Measurements from ENCODE around the gene OPN1SW. TPM values are rescaled to one million over a fixed set of nuclear protein-coding genes. Genes with fewer than 3 reads are reported as not detected.
A peak's percentile ranks its signal among the peaks of the same experiment; 100 is the strongest.

OPN1SW gene
- total and polyA plus RNA-seq, 2 experiments from 2014 or later: 2.2 TPM; not detected in 1

- no peak overlapping the region for H3K4me2 ChIP-seq (ENCODE audit: unreplicated experiment)
- 94 to 98% methylated on average over 1 of the region's 1 CpG for WGBS, 2 experiments (ENCODE audit: low coverage in 1 of 2, low lambda C conversion rate in 2 of 2, missing lambda C conversion rate in 2 of 2)
- TF ChIP-seq EZH2 (IDR thresholded peaks at IDR 0.05; ENCODE audit: insufficient read depth, poor library complexity, severe bottlenecking) (no peak), EZH2phosphoT487 (IDR thresholded peaks at IDR 0.05; ENCODE audit: insufficient read depth, low read depth) (no peak)
- in situ Hi-C loops (cut with MboI): no loop called here
- peak overlapping the region; percentile 87 for H3K27ac ChIP-seq
- no peaks in the 10 kb centered on the region for H3K9me2 ChIP-seq (ENCODE audit: insufficient read depth)
- H4K20me1 ChIP-seq (ENCODE audit: insufficient read depth): no peaks in the 10 kb centered on the region; the same call in 1 of the 2 replicates
- no peak overlapping the region for H3K4me3 ChIP-seq
- no peaks in the 10 kb centered on the region for H3K27me3 ChIP-seq (replicated peaks; ENCODE audit: insufficient read depth)
- no peak for DNase-seq
- H3K36me3 ChIP-seq (ENCODE audit: low read depth): peaks cover 78% of the 10 kb centered on the region
- H3K9me3 ChIP-seq (ENCODE audit: low read depth): no peaks in the 10 kb centered on the region
- H3K4me1 ChIP-seq (ENCODE audit: insufficient read depth): peaks cover 58% of the 10 kb centered on the region
- peaks cover 90% of the 10 kb centered on the region for H3F3A ChIP-seq (ENCODE audit: insufficient read depth)
- peaks cover 90% of the 10 kb centered on the region for H3K79me2 ChIP-seq (ENCODE audit: insufficient read depth)
- H3K9ac ChIP-seq: no peak overlapping the region
- no peak overlapping the region for H2AFZ ChIP-seq
These were observed 17.0 kb downstream of the OPN1SW start for GRCh38 chr7:128758553-128758952.

DNA sequence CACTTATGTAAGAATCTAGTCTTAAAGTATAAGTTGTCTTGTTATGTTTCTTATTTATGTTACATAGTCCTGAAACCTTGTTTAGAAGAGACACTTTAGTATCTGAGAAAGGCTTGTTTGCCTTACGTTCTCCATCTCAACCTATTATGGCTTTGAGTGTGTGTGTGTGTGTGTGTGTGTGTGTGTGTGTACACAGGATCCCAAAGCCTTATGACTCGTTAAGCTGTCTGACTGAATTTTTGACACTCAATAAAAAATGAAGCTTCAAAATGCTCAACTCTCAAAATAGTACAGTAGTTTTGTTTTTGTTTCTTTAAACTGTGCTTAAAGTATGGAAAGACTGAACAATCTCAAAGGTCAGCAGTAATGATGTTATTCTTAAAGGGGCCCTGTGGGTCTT, 18.4 kb downstream of the OPN1SW start:
- H3K9ac ChIP-seq: peak overlapping the region; percentile 74; the same call in 1 of the 2 replicates
- DNase-seq: no peak
- peaks cover 66% of the 10 kb centered on the region for H3K4me1 ChIP-seq (ENCODE audit: insufficient read depth)
- no peak for TF ChIP-seq EZH2phosphoT487 (IDR thresholded peaks at IDR 0.05; ENCODE audit: insufficient read depth, low read depth)
- TF ChIP-seq EZH2 (IDR thresholded peaks at IDR 0.05; ENCODE audit: insufficient read depth, poor library complexity, severe bottlenecking): no peak
- no peak overlapping the region for H3K4me3 ChIP-seq
- 38% methylated on average over 2 of the region's 2 CpGs for WGBS, 2 experiments (ENCODE audit: low coverage in 1 of 2, low lambda C conversion rate in 2 of 2, missing lambda C conversion rate in 2 of 2)
- H4K20me1 ChIP-seq (ENCODE audit: insufficient read depth): no peaks in the 10 kb centered on the region; the same call in 1 of the 2 replicates
- peaks cover 90% of the 10 kb centered on the region for H3K79me2 ChIP-seq (ENCODE audit: insufficient read depth)
- in situ Hi-C loops (cut with MboI): no loop called here
- H3K4me2 ChIP-seq (ENCODE audit: unreplicated experiment): peak overlapping the region; percentile 73
- no peaks in the 10 kb centered on the region for H3K9me3 ChIP-seq (ENCODE audit: low read depth)
- no peak overlapping the region for H2AFZ ChIP-seq
- no peaks in the 10 kb centered on the region for H3K9me2 ChIP-seq (ENCODE audit: insufficient read depth)
- peak overlapping the region; percentile 87 for H3K27ac ChIP-seq
- H3F3A ChIP-seq (ENCODE audit: insufficient read depth): peaks cover 96% of the 10 kb centered on the region
- no peaks in the 10 kb centered on the region for H3K27me3 ChIP-seq (replicated peaks; ENCODE audit: insufficient read depth)
- peaks cover 80% of the 10 kb centered on the region for H3K36me3 ChIP-seq (ENCODE audit: low read depth)

DNA sequence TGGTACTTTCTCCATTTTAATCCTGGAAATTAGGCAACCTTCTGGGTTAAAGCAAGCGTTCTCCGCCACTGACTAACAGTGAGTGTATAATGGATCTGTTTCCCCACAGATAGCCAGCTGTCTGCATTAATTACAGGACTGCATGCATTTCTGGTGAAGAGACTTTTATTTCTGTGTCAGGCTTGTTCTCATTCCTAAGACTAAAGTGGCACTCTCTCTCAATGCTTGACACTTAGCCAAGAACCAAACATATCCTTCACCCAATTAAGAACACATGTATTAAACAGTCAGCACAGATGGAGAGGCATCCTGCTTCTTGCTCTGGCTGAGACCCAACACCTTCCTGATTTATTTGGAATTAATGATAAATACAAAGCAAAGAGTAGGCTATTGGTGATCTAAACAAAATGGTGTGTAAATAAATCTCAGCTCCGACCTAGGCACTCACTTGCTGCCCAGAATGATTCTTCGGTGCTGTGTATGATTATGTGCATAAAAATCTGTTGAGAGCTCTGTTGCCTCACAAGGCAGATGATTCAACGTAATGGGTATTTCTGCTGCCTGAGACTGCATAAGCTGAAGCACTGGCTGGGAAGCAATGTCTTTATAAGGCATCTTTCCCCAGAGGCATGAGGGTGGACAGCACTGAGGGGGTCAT, 19.6 kb downstream of the OPN1SW start:
- in situ Hi-C loops (cut with MboI): no loop called here
- H3K9ac ChIP-seq: peak overlapping the region; percentile 31; the same call in 1 of the 2 replicates
- no peak overlapping the region for H2AFZ ChIP-seq
- H3F3A ChIP-seq (ENCODE audit: insufficient read depth): peaks cover 89% of the 10 kb centered on the region
- peak overlapping the region; percentile 53 for H3K4me3 ChIP-seq
- peaks cover 90% of the 10 kb centered on the region for H3K79me2 ChIP-seq (ENCODE audit: insufficient read depth)
- H3K9me3 ChIP-seq (ENCODE audit: low read depth): no peaks in the 10 kb centered on the region
- peak overlapping the region; percentile 73 for H3K4me2 ChIP-seq (ENCODE audit: unreplicated experiment)
- TF ChIP-seq EZH2phosphoT487 (IDR thresholded peaks at IDR 0.05; ENCODE audit: insufficient read depth, low read depth) (peak; percentile 99), EZH2 (IDR thresholded peaks at IDR 0.05; ENCODE audit: insufficient read depth, poor library complexity, severe bottlenecking) (no peak)
- no peaks in the 10 kb centered on the region; the same call in 1 of the 2 replicates for H4K20me1 ChIP-seq (ENCODE audit: insufficient read depth)
- H3K4me1 ChIP-seq (ENCODE audit: insufficient read depth): peaks cover 66% of the 10 kb centered on the region
- peaks cover 80% of the 10 kb centered on the region for H3K36me3 ChIP-seq (ENCODE audit: low read depth)
- no peaks in the 10 kb centered on the region for H3K9me2 ChIP-seq (ENCODE audit: insufficient read depth)
- H3K27me3 ChIP-seq (replicated peaks; ENCODE audit: insufficient read depth): no peaks in the 10 kb centered on the region
- DNase-seq: peak; percentile 98
- H3K27ac ChIP-seq: peak overlapping the region; percentile 87
- WGBS, 2 experiments (ENCODE audit: low coverage in 1 of 2, low lambda C conversion rate in 2 of 2, missing lambda C conversion rate in 2 of 2): 1% methylated on average over 5 of the region's 5 CpGs

- WGBS, 2 experiments (ENCODE audit: low coverage in 1 of 2, low lambda C conversion rate in 2 of 2, missing lambda C conversion rate in 2 of 2): 64 to 72% methylated on average over 2 of the region's 2 CpGs
These were observed 20.3 kb downstream of the OPN1SW start for GRCh38 chr7:128755075-128755818.

More at GRCh38 chr7:128755075-128755818, 20.3 kb downstream of the OPN1SW start:
- no peaks in the 10 kb centered on the region for H3K9me2 ChIP-seq (ENCODE audit: insufficient read depth)
- peaks cover 80% of the 10 kb centered on the region for H3K36me3 ChIP-seq (ENCODE audit: low read depth)
- H3K79me2 ChIP-seq (ENCODE audit: insufficient read depth): peaks cover 90% of the 10 kb centered on the region
- peak overlapping the region; percentile 36 for H3K4me3 ChIP-seq
- peaks cover 91% of the 10 kb centered on the region for H3F3A ChIP-seq (ENCODE audit: insufficient read depth)
- H3K9me3 ChIP-seq (ENCODE audit: low read depth): no peaks in the 10 kb centered on the region
- H2AFZ ChIP-seq: no peak overlapping the region
- H3K9ac ChIP-seq: peak overlapping the region; percentile 46
- in situ Hi-C loops (cut with MboI): no loop called here
- TF ChIP-seq EZH2phosphoT487 (IDR thresholded peaks at IDR 0.05; ENCODE audit: insufficient read depth, low read depth) (no peak), EZH2 (IDR thresholded peaks at IDR 0.05; ENCODE audit: insufficient read depth, poor library complexity, severe bottlenecking) (no peak)
- peak overlapping the region; percentile 74 for H3K4me2 ChIP-seq (ENCODE audit: unreplicated experiment)
- no peaks in the 10 kb centered on the region for H3K27me3 ChIP-seq (replicated peaks; ENCODE audit: insufficient read depth)
- DNase-seq: no peak
- H4K20me1 ChIP-seq (ENCODE audit: insufficient read depth): no peaks in the 10 kb centered on the region; the same call in 1 of the 2 replicates
- peaks cover 66% of the 10 kb centered on the region for H3K4me1 ChIP-seq (ENCODE audit: insufficient read depth)
- H3K27ac ChIP-seq: peak overlapping the region; percentile 87

Data from GM23248 (cell line).